GM12801 (cell line): ENCODE measurements around the gene SLIT3.

Source experiments
- CTCF ChIP-seq: IDR thresholded peaks from one replicate; pipeline ENCODE4 v1.5.1; 2011; ENCODE audit warnings: control low read depth; ENCODE audit not compliant: insufficient read length; ENCODE audit errors: extremely low read depth

Gene SLIT3

DNA sequence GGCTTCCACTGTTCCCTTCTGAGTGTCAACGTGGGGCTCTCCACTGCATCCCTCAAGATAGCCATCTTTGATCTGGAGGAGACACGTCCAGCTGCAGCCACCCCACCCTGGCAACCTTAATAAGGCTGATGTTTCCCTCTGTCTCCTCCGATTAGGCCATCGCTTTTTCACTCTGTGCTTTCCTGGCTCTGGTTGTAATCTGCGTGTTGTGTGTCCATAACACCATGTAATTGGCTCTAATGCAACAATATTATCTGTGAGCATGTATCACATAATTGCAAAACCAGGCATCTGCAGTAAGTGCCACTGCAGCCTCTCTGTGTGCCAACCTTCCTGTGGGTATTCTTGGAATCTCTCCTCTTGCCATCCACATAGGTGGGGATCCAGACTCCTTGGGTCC lies 471.9 kb downstream of the SLIT3 start:
- TF ChIP-seq CTCF = no peak

DNA sequence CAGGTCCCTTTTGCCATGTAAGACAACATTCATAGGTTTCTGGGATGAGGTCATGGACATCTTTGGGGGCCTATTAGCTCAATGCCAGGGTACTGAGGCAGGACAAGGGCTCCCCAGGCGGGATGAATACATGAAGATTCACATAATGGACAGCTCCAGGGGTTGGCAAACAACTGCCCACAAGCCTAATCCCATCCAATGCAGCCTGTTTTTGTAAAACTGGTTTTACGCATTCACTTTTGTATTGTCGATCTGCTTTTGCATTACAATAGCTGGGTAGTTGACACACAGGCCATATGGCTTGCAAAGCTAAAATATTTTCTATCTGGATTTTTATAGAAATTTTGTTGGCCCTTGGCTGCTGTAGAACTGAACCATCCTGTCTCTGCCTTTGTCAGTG lies 473.3 kb downstream of the SLIT3 start:
- TF ChIP-seq CTCF = no peak

DNA sequence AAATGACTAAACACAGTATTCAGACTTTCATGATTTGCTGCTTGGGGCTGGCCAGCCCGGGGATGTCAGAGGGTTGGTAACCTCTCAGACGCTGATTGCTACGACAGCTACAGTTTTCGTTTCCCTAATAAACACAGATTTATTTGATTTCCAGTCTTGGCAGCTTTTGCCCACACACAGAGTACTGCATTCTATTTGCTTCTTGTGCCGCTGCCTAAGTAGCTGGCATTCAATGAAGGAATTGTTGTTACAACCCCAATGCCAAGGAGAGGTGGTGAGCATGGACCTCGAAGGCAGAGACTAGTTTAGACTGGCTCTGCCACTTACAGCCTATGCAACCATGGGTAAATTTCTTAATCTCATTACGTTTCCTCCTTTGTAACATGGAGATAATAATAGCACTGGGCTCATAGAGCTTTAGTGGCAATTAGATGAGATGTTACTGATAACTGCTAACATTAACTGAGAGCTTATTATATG lies 474.7 kb downstream of the SLIT3 start:
- TF ChIP-seq CTCF = no peak

GRCh38 chr5:168822745-168823281 lies 478.1 kb downstream of the SLIT3 start:
- no peak for TF ChIP-seq CTCF

GRCh38 chr5:168822248-168822744 lies 478.6 kb downstream of the SLIT3 start:
- TF ChIP-seq CTCF = no peak

DNA sequence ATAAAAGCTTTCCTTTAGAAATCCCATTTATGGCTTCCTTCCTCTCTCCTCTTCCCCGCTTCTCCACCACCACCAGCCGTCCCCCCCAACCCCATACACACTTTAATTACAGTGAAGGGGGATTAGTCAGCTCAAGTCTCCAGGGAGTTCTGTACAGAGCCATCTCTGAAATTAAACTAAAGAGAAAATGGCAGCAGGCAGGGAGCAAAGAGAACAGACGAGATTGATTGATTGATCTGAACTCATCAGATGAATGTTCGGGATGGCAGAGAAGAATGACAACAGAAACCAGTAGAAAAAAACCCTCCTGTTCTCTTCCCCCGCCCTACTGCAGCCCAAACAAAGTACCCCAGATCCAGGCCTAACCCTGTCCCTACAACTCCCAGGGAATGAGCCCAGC lies 480.1 kb downstream of the SLIT3 start:
- no peak for TF ChIP-seq CTCF

- no peak for TF ChIP-seq CTCF
Measured at GRCh38 chr5:168819004-168819621, 481.8 kb downstream of the SLIT3 start.

- TF ChIP-seq CTCF = no peak
Measured at GRCh38 chr5:168818558-168818957, 482.4 kb downstream of the SLIT3 start.
